Osteoblast (primary cell): ENCODE data around the gene TMEM132C. TPM values are rescaled to one million over a fixed set of nuclear protein-coding genes. Genes with fewer than 3 reads are reported as not detected.

Experiments
- DNase-seq: peaks from one replicate; pipeline ENCODE4 v3.0.0; 2011; ENCODE audit warnings: low spot score, mixed read lengths; ENCODE audit not compliant: insufficient read length; ENCODE audit errors: missing footprints
- H2AFZ ChIP-seq: 2 replicates; pipeline ENCODE4 v1.6.0; 2011; ENCODE audit warnings: mild to moderate bottlenecking, low read length
- H3K27ac ChIP-seq: 2 replicates; pipeline ENCODE4 v1.5.1; 2011; ENCODE audit warnings: mild to moderate bottlenecking, low read depth, low read length, moderate library complexity
- H3K27me3 ChIP-seq: 2 replicates; pipeline ENCODE4 v1.6.0; 2012; ENCODE audit warnings: mild to moderate bottlenecking, control low read depth, inconsistent platforms, low read length, moderate library complexity; ENCODE audit not compliant: insufficient read depth
- H3K36me3 ChIP-seq: 2 replicates; pipeline ENCODE4 v1.5.1; 2011; ENCODE audit warnings: mild to moderate bottlenecking, low read length, control low read depth, moderate library complexity; ENCODE audit not compliant: insufficient read depth
- H3K4me1 ChIP-seq: 2 replicates; pipeline ENCODE4 v1.5.1; 2011; ENCODE audit warnings: mild to moderate bottlenecking, low read length, control low read depth, moderate library complexity; ENCODE audit not compliant: insufficient read depth
- H3K4me2 ChIP-seq: 2 replicates; pipeline ENCODE4 v1.6.0; 2011; ENCODE audit warnings: mild to moderate bottlenecking, low read length; ENCODE audit not compliant: insufficient read depth
- H3K4me3 ChIP-seq: fragments of 200-600 bp; sonication (generic); 3 replicates; pipeline ENCODE4 v1.5.1; 2012; ENCODE audit warnings: mild to moderate bottlenecking, low read length, inconsistent platforms; ENCODE audit not compliant: insufficient read depth
- H3K79me2 ChIP-seq: 2 replicates; pipeline ENCODE4 v1.6.0; 2012; ENCODE audit warnings: mild to moderate bottlenecking, low read length, control low read depth, inconsistent platforms; ENCODE audit not compliant: insufficient read depth
- H3K9me3 ChIP-seq: 2 replicates; pipeline ENCODE4 v1.5.1; 2011; ENCODE audit warnings: low read depth, low read length, control low read depth
- H4K20me1 ChIP-seq: 2 replicates; pipeline ENCODE4 v1.6.0; 2012; ENCODE audit warnings: mild to moderate bottlenecking, low read length, control low read depth; ENCODE audit not compliant: insufficient read depth
- total RNA-seq: library from RNA; depleted of rRNA; stranded (reverse); fragments of >200 nt; gene quantifications from 2 replicates; pipeline ENCODE4 v1.2.3, GENCODE V29; 2012
- TF ChIP-seq, protein P1 (sequence below): IDR thresholded peaks from 2 replicates; pipeline ENCODE4 v1.5.1; 2011; ENCODE audit warnings: mild to moderate bottlenecking, low read depth, low read length, moderate library complexity; ENCODE audit errors: extremely low read depth

Gene TMEM132C
- total RNA-seq, 1 donor = not detected

DNA sequence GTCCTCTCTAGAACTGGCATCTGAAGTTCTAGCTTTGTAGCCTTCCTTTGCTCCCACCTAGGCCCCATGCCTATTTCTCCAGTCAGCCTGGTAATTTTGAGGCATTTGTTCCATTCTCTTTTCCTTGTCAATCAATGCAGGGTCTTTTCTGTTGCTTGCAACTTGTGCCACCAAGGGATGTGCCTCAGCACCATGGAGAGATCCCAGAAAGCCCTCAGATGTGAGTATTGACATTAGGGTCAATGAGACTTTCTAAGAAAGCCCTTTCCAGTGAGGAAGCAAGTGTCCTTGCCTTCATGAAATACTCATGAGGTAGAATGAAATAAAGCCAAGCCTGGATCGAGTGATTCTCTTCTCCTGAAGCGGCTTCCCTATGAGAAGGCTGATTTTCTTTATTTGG, 342.9 kb downstream of the TMEM132C start:
- no peak overlapping the region for H3K4me2 ChIP-seq
- H3K4me3 ChIP-seq = no peak overlapping the region
- H2AFZ ChIP-seq = no peak overlapping the region
- TF ChIP-seq, protein P1, sequence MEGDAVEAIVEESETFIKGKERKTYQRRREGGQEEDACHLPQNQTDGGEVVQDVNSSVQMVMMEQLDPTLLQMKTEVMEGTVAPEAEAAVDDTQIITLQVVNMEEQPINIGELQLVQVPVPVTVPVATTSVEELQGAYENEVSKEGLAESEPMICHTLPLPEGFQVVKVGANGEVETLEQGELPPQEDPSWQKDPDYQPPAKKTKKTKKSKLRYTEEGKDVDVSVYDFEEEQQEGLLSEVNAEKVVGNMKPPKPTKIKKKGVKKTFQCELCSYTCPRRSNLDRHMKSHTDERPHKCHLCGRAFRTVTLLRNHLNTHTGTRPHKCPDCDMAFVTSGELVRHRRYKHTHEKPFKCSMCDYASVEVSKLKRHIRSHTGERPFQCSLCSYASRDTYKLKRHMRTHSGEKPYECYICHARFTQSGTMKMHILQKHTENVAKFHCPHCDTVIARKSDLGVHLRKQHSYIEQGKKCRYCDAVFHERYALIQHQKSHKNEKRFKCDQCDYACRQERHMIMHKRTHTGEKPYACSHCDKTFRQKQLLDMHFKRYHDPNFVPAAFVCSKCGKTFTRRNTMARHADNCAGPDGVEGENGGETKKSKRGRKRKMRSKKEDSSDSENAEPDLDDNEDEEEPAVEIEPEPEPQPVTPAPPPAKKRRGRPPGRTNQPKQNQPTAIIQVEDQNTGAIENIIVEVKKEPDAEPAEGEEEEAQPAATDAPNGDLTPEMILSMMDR = no peak
- no peaks in the 10 kb centered on the region for H4K20me1 ChIP-seq
- H3K4me1 ChIP-seq = no peaks in the 10 kb centered on the region
- no peaks in the 10 kb centered on the region for H3K79me2 ChIP-seq
- no peaks in the 10 kb centered on the region for H3K27me3 ChIP-seq
- H3K36me3 ChIP-seq = no peaks in the 10 kb centered on the region
- H3K9me3 ChIP-seq = no peaks in the 10 kb centered on the region
- DNase-seq = no peak
- no peak overlapping the region for H3K27ac ChIP-seq

DNA sequence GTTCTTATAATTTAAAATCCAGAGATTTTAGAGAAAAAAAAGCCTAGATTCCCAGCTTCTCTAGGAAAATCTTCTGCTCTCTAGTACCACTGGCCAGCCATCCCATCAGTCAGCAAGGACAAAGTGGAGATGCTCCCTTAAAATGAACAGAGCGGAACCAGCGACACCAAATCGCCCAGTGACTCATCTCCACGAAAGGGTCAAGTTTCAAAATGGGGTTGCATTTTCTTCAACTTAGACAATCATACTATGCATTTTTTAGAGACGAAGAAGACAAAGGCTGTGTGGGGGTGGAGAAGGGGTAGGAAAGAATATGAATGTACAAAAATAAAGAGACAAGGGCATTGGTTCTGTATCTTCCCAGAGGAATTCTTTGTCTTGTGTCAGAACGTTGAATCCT, 344.8 kb downstream of the TMEM132C start:
- Histone ChIP-seq H3K4me3 (no peak overlapping the region), H4K20me1 (no peaks in the 10 kb centered on the region), H3K79me2 (no peaks in the 10 kb centered on the region), H3K4me2 (no peak overlapping the region), H3K9me3 (no peaks in the 10 kb centered on the region), H3K27ac (no peak overlapping the region), H3K27me3 (no peaks in the 10 kb centered on the region), H2AFZ (no peak overlapping the region), H3K4me1 (no peaks in the 10 kb centered on the region), H3K36me3 (no peaks in the 10 kb centered on the region)
- TF ChIP-seq, protein P1 = no peak
- no peak for DNase-seq

DNA sequence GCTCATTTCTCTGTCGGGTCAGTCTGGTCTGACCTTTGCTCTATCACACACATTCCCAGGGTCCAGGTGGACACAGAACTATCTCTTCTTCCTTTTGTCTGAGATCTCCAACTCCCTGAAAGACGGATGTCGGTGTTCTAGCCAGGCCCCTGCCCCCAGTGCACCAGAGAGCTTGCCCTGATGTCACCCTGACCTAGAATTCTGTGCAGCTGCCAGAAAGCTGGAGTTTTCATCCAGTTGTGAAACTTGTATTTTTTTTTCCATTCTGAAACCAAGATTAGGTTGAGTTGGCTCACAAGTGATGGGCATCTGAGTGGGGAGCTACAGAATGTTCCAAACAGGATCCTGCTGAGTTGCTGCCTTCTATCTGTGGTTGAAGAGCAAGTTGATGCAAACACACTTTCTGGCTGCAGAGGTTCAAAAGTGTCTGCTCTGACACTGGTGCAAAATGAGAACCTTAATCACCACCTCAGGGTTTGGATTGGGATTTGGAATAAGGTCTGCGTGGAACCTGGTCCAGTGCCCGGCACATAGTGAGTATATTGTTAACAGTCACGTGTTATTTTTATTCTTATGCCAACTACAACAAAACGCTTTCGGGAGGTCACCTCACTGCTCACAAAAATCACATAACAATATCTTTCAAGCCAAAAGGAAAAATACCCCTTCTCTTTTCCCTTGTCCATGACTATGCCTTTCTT, 345.3 kb downstream of the TMEM132C start:
- H3K27ac ChIP-seq = no peak overlapping the region
- no peak overlapping the region for H3K4me2 ChIP-seq
- no peaks in the 10 kb centered on the region for H3K27me3 ChIP-seq
- no peaks in the 10 kb centered on the region for H3K9me3 ChIP-seq
- no peaks in the 10 kb centered on the region for H3K36me3 ChIP-seq
- H2AFZ ChIP-seq = no peak overlapping the region
- no peaks in the 10 kb centered on the region for H3K79me2 ChIP-seq
- TF ChIP-seq, protein P1 = no peak
- H3K4me1 ChIP-seq = no peaks in the 10 kb centered on the region
- no peak for DNase-seq
- no peak overlapping the region for H3K4me3 ChIP-seq
- no peaks in the 10 kb centered on the region for H4K20me1 ChIP-seq

DNA sequence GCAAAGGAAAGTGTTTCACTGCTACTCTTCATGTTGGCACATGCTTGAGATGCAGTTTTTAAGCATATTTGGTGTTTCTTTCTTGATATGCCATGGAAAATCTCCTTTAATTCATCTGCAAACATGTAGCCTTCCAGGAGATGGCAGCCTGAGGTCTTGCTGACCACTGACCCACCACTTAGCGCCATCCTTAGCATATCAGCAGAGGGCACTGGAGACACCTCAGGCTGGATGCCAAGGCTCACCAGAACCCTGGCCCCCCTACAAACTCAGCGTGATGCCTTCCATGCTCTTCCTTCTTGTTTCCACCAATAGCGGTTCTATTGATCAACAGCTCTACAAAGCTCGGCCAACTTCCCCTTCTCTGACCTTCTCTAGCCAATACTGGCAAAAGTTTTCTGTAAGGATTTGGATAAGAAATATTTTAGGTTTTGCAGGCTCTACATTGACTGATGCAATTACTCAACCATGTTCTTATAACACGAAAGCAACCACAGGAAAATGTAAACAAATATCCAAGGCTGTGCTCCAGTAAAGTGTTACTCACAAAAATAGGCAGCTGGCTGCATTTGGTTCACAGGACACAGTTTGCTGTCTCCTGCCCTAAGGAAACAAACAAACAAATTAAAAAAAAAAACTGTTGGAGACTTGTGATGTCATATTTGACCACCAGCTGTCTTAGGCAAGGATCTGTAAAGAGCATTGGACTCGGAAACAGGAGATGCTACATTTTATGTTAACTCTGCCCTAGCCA, 347.0 kb downstream of the TMEM132C start:
- DNase-seq = no peak

More for the DNA sequence above, 347.0 kb downstream of the TMEM132C start:
- H3K27me3 ChIP-seq = no peaks in the 10 kb centered on the region
- no peak overlapping the region for H3K4me3 ChIP-seq
- no peak overlapping the region for H3K27ac ChIP-seq
- H3K4me1 ChIP-seq = no peaks in the 10 kb centered on the region
- no peak overlapping the region for H3K4me2 ChIP-seq
- TF ChIP-seq, protein P1 = no peak
- no peaks in the 10 kb centered on the region for H3K79me2 ChIP-seq
- H4K20me1 ChIP-seq = no peaks in the 10 kb centered on the region
- H3K36me3 ChIP-seq = no peaks in the 10 kb centered on the region
- no peaks in the 10 kb centered on the region for H3K9me3 ChIP-seq
- no peak overlapping the region for H2AFZ ChIP-seq
